ENCODE measurements around the gene ANTXR1.

DNA sequence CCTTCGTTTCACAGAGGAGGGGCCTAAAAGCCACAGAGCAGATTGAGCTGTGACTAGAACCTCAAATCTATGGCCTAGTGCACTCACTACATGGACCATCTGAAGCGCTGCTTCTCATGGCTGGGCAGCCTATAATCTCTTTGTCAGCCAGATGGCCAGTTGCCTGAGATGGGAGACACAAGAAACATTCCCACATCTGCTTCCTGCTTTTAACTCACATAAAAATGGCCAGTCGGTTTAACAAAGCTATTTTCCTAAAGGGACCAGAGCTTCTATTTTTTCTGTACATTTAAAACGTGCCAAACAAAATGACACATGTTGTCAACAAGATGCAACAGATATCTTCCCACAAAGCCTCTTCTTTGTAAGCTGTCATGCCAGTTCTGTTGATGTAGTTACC, 200.2 kb downstream of the ANTXR1 start:
- TF ChIP-seq POLR2AphosphoS5 (IDR thresholded peaks at IDR 0.05): no peak
- TF ChIP-seq, protein P1, sequence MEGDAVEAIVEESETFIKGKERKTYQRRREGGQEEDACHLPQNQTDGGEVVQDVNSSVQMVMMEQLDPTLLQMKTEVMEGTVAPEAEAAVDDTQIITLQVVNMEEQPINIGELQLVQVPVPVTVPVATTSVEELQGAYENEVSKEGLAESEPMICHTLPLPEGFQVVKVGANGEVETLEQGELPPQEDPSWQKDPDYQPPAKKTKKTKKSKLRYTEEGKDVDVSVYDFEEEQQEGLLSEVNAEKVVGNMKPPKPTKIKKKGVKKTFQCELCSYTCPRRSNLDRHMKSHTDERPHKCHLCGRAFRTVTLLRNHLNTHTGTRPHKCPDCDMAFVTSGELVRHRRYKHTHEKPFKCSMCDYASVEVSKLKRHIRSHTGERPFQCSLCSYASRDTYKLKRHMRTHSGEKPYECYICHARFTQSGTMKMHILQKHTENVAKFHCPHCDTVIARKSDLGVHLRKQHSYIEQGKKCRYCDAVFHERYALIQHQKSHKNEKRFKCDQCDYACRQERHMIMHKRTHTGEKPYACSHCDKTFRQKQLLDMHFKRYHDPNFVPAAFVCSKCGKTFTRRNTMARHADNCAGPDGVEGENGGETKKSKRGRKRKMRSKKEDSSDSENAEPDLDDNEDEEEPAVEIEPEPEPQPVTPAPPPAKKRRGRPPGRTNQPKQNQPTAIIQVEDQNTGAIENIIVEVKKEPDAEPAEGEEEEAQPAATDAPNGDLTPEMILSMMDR (IDR thresholded peaks at IDR 0.05 in 8 of 11, conservative IDR thresholded peaks at IDR 0.05 in 3 of 11): no peak
- TF ChIP-seq POLR2A (IDR thresholded peaks at IDR 0.05): no peak

Data from spleen (tissue), 7 donors.